Measurements from ENCODE around the gene KMT2D.
A peak's percentile ranks its signal among the peaks of the same experiment; 100 is the strongest.

Gene KMT2D, protein sequence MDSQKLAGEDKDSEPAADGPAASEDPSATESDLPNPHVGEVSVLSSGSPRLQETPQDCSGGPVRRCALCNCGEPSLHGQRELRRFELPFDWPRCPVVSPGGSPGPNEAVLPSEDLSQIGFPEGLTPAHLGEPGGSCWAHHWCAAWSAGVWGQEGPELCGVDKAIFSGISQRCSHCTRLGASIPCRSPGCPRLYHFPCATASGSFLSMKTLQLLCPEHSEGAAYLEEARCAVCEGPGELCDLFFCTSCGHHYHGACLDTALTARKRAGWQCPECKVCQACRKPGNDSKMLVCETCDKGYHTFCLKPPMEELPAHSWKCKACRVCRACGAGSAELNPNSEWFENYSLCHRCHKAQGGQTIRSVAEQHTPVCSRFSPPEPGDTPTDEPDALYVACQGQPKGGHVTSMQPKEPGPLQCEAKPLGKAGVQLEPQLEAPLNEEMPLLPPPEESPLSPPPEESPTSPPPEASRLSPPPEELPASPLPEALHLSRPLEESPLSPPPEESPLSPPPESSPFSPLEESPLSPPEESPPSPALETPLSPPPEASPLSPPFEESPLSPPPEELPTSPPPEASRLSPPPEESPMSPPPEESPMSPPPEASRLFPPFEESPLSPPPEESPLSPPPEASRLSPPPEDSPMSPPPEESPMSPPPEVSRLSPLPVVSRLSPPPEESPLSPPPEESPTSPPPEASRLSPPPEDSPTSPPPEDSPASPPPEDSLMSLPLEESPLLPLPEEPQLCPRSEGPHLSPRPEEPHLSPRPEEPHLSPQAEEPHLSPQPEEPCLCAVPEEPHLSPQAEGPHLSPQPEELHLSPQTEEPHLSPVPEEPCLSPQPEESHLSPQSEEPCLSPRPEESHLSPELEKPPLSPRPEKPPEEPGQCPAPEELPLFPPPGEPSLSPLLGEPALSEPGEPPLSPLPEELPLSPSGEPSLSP (N-terminal part only)

DNA sequence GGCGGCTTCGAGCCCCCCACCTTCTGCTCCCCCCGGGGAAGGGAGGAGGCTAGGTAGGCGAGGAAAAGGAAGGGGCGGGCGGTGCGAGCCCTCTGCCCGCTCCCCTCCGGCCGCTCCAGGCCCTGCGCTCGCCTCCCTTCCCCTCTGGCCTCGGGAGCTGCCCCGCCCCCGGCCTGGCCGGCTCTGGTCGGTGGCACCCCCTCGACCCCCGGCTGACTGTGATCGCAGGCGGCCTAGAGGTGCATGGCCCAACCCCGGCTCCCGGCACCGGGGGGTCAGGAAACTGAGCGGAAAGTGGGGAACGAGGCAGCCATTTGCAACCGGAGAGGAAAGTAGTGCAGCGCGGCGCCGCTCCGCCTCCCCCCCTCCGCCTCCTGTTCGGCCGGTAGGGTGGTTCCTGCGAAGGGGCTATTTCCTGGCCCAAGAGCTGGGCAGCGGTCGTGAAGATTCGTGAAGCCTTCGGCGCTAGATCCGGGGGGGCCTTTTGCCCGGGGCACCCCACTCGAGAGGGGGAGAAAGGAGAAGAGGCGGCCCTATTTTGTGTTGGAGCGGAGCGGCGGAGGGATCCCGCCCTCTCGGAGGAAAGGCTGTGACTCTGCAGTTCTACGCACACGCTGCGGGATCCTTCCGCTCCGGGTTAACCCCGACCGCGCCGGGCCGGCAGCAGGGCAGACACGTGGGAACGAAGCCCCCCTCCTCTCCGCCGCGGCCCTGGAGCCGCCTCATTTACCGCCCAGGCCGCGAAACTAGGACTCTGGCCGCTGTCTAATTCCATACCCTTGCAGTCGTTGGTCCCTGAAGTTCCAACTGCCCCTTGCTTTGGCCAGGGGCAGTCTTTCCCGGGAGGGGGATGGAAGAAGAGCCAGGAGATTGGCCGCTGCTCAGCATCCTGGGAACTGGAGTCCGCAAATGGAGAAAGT is at the start of gene KMT2D:
KMT2D (minus strand) TSS at position 558 of the 920 bp plus-strand sequence. CDS start 5,470 bp downstream, outside the sequence.
- DNase-seq (ENCODE audit: low read depth, low spot score), result peak; percentile 93

- DNase-seq (ENCODE audit: low read depth, low spot score), result no peak
These were observed 49.3 kb upstream of the KMT2D start for GRCh38 chr12:49109641-49110463.

DNA sequence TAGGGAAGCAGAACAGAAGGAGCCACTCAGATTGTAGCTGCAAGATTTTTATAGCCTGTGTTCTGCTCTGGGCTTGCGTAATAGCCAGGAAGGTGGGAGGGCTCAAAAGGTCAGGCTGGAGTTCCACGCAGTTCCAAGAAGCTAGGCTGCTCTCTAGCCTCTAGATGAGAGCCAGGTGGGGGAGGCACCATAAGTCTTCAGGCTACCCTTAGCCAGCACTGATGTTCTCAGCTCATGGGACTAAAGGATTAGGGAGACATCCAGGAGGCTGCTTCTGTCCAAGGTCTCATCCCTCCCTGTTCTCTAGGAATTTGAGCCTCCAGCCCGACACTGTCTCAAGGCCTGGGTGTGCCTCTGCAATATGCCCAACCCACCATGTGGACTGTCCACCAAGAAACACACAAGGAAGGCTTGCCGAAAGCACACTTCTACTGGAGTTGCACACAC is 48.4 kb upstream of the KMT2D start:
- no peak for DNase-seq (ENCODE audit: low read depth, low spot score)

GRCh38 chr12:49105504-49106084 is 45.0 kb upstream of the KMT2D start:
- DNase-seq (ENCODE audit: low read depth, low spot score), result no peak

- DNase-seq (ENCODE audit: low read depth, low spot score), result no peak
These were observed 44.2 kb upstream of the KMT2D start for GRCh38 chr12:49104822-49105221.

- DNase-seq (ENCODE audit: low read depth, low spot score), result no peak
These were observed 39.8 kb upstream of the KMT2D start for GRCh38 chr12:49100380-49100779.

DNA sequence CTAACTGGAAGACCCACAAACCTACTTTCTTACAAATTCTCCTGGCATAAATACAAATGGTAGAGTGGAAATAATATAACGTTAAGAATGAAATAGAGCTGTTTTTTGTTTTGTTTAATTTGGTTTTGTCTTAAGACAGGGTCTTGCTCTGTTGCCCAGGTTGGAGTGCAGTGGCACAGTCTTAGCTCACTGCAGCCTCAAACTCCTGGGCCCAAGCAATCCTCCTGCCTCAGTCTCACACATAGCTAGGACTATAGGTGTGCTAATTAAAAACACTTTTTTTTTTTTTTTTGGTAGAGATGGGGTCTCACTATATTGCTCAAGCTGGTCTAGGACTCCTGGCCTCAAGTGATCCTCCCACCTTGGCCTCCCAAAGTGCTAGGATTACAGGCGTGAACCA is 38.1 kb upstream of the KMT2D start:
- no peak for DNase-seq (ENCODE audit: low read depth, low spot score)

- DNase-seq (ENCODE audit: low read depth, low spot score), result no peak
These were observed 37.4 kb upstream of the KMT2D start for GRCh38 chr12:49098035-49098451.

DNA sequence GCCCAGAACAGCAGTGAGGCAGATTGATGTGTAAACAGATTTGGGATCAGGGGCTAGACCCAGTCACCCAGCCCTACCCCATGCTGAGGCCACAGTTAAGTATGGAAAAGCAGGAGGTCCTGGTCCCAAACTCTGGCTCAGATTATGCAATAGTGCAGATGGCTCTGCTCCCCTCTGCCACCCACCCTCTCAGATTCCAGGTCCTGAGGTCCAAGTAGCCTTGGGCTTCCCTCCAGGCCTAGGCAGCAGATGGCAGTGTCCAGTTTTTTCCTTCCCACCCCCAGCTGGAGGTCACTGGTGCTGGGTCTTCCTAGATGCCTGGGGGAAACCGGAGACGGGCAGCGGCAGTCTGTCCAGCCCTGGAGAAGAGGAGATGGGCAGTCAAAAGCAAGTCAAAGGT is 36.8 kb upstream of the KMT2D start:
- no peak for DNase-seq (ENCODE audit: low read depth, low spot score)

GRCh38 chr12:49094975-49095365 is 34.4 kb upstream of the KMT2D start:
- no peak for DNase-seq (ENCODE audit: low read depth, low spot score)

DNA sequence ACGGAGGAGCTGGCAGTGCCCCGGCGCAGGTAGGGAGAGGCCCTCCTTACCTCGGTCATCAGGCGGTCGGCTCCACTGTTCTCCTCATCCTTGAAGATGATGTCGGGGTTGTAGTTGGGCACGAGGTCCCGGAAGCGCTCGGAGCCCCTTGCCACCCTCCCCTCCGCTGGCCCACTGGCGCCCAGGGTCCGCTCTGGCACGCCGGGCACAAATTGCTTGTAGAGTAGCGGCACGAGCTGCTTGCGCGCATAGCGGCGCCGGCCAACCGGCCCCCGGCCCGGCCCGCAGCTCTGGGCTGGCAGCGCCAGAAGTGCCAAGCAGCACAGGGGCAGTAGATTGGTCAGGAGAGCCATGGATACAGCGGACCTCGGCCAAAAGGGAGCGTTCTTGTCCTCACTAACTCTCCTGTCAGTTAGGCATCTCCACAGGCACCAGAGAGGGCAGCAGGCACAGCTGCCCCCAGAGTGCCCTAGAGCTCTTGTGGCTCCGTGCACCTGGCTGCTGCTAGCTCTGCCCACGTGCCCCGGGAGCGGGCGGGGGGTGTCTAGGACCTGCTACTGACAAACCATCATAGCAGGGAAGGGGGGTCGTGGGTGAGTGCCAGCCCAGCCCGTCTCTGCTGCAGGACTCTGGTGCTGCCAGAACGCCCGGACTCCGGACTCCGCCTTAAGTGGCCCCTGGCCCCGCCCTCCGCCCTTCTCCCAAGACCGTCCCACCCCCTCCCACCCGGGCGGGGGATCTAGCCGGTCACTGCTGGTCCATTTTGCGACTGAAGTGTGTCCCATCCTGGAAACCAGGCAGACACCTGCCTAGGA is 33.8 kb upstream of the KMT2D start, which contains the start of gene DHH:
DHH (minus strand) TSS at position 642 of the 815 bp plus-strand sequence; CDS start at position 353, 289 bp downstream.
- no peak for DNase-seq (ENCODE audit: low read depth, low spot score)

DNA sequence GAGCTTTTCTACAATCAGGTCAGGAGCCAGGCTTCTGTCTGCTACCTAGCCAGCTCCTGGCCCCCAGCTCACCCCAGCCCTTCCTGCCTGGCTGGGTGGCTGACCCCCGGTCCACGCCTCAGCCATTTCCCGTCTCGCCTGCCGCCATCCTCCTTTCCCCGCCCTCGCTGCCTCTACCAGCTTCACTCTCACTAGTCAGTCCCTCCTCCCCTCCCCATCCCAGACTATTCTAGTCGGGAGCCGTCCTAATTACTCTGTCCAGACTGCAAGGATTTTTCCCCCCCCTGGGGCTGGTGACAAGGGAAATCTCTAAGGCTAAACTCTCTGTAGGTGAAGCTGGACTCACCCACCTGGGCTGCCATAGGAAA is 33.2 kb upstream of the KMT2D start:
- no peak for DNase-seq (ENCODE audit: low read depth, low spot score)

DNA sequence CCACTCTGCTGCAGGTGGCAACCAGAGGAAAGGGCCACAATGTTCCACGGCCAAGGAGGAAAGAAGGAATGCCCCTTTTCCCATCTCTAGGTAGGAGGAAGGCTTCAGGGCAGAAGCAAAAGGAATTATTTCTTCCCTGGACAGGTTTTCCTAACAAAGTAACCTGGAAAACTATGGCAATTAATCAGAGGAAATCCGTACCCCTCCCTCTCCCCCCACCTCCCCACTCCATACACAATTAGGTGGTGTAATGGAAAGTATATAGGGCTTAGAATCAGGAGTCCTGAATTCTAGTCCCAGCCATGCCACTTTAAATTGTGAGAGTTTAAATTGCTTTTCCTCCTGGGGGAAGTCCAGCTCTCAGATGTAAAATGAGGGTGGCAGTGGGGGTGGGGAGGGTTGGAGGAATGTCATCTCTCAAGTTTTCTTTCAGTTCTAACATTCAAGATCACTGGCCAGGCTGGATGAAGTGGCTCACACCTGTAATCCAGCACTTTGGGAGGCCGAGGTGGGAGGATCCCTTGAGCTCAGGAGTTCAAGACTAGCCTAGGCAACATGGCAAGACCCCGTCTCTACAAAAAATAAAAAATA is 32.3 kb upstream of the KMT2D start:
- DNase-seq (ENCODE audit: low read depth, low spot score), result no peak

DNA sequence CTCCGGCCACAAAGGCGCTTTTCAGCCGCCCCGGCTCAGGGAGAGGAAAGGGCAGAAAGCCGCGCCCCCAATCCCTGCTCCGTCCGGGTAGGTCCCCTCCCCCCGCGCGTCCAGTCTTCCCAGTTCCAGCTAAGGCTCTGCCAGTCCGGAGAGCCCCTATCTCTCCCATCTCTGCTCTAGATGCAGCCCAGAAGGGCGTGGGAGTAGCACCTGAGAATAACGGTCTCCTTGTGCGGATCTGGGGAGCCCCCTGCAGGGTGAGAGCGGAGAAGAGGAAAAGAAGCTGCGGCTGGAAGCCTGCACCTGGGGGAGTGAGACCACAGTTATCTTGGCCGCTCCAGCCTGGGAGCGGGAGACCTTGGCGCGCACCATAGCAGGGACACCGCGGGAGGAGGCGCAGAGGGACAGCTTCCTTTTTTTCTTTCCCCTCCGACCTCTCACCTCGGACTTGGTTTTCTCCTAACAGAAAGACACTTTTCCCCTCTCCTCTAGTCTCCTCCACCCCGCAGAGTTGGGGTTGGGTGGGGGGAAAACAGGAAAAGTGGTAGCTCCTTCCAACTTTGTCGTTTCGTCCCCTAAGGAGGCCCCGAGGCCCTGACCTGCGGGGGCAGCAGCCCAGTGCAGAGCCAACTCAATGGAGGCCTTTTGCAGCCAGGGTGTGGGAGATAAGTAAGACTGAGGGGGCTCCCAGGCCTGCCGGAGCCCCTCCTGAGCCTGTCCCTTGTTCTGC is 31.7 kb upstream of the KMT2D start:
- DNase-seq (ENCODE audit: low read depth, low spot score), result peak; percentile 64

DNA sequence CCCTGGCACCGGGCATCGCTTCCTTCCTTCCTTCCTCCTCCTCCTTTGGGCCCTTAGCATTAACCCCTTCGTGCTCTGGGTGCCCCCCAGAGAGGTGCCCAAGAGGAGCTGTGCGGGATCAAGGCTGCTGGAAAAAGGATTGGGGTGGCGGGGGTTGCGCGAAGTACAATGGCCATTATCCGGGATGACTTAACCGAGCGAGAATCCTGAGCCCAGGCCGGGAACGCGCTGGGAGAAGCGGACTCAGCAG is 31.2 kb upstream of the KMT2D start:
- no peak for DNase-seq (ENCODE audit: low read depth, low spot score)

- no peak for DNase-seq (ENCODE audit: low read depth, low spot score)
These were observed 30.7 kb upstream of the KMT2D start for GRCh38 chr12:49091056-49091835.
